Spleen (tissue), 11 donors: ENCODE data around the gene TNPO2. TPM values are rescaled to one million over a fixed set of nuclear protein-coding genes. Genes with fewer than 3 reads are reported as not detected.
A peak's percentile ranks its signal among the peaks of the same experiment; 100 is the strongest.

ENCODE experiments used
- DNase-seq: peaks from one replicate; pipeline ENCODE4 v3.0.0-alpha.2; 2020
- H3K27ac ChIP-seq, 8 donors: fragments of 200-600 bp; sonication (generic) in 7 of 8; 1 replicate in 4 of 8; 2 replicates in 4 of 8; pipeline versions ENCODE4 v1.5.0 to v1.8.0; 2016 to 2021; ENCODE audit warnings: inconsistent platforms in 4 of 8, mild to moderate bottlenecking in 4 of 8, moderate library complexity in 1 of 8
- H3K27me3 ChIP-seq, 7 donors: fragments of 200-600 bp; sonication (generic) in 6 of 7; replicated peaks in 1 of 7; 1 replicate in 4 of 7; 2 replicates in 3 of 7; pipeline versions ENCODE4 v1.5.0 to v1.8.0; 2016 to 2021; ENCODE audit warnings: inconsistent platforms in 3 of 7, mild to moderate bottlenecking in 1 of 7
- H3K36me3 ChIP-seq, 6 donors: fragments of 200-600 bp; sonication (generic) in 5 of 6; 1 replicate in 4 of 6; 2 replicates in 2 of 6; pipeline versions ENCODE4 v1.5.0 to v1.8.0; 2016 to 2021; ENCODE audit warnings: inconsistent platforms in 2 of 6
- H3K4me1 ChIP-seq, 6 donors: fragments of 200-600 bp; sonication (generic) in 5 of 6; 1 replicate in 3 of 6; 2 replicates in 3 of 6; pipeline versions ENCODE4 v1.5.0 to v1.8.0; 2016 to 2021; ENCODE audit warnings: inconsistent platforms in 3 of 6
- H3K4me3 ChIP-seq, 8 donors: fragments of 200-600 bp; sonication (generic) in 7 of 8; 1 replicate in 4 of 8; 2 replicates in 4 of 8; pipeline versions ENCODE4 v1.5.0 to v1.8.0; 2016 to 2021; ENCODE audit warnings: inconsistent platforms in 4 of 8, mild to moderate bottlenecking in 4 of 8, moderate library complexity in 2 of 8
- H3K9me3 ChIP-seq, 8 donors: fragments of 200-600 bp; sonication (generic) in 7 of 8; 1 replicate in 4 of 8; 2 replicates in 4 of 8; pipeline versions ENCODE4 v1.5.0 to v1.8.0; 2016 to 2021; ENCODE audit warnings: inconsistent platforms in 4 of 8
- POLR2A ChIP-seq, 3 donors: fragments of 450-650 bp; IDR thresholded peaks; one replicate each; pipeline ENCODE4 v1.5.1; 2017; ENCODE audit warnings: antibody characterized with exemption in 3 of 3, mild to moderate bottlenecking in 1 of 3
- POLR2AphosphoS5 ChIP-seq, 3 donors: sonication (generic); formaldehyde crosslinking; IDR thresholded peaks; one replicate each; pipeline ENCODE4 v1.5.1; 2017; ENCODE audit warnings: antibody characterized with exemption in 3 of 3
- WGBS, 5 donors: extraction: QIAGEN DNeasy Blood & Tissue Kit in 3 of 5; methylation state at CpG; one replicate each; pipeline versions ENCODE4 v1.1.5 to v1.1.7; 2013 to 2018; 5-methylcytosine and 5-hydroxymethylcytosine counted together
- intact Hi-C: fragments of 100-400 bp; cut with DNase I; formaldehyde crosslinking; loops from one replicate; pipeline ENCODE4 v1.15.0; 2023; ENCODE audit warnings: low total_unique reads
- polyA plus RNA-seq, 3 donors: library from polyadenylated mRNA; stranded (reverse); fragments of 200-250 nt; gene quantifications; one replicate each; pipeline ENCODE4 v1.2.1, GENCODE V29; 2013
- total RNA-seq, 7 donors: library from RNA; depleted of rRNA in 3 of 7; stranded (reverse); fragments of >200 nt in 3 of 7; fragmentation: NEBNext Ultra II Directional in 4 of 7; extraction: Animal tissue kit (Norgen Biotek cat#: 25700) in 4 of 7; gene quantifications; one replicate each; pipeline versions ENCODE4 v1.1.0 to v1.2.1, GENCODE V29; 2016 to 2021
- TF ChIP-seq, protein P1 (sequence below), 11 experiments: fragments of 200-600 bp in 7 of 11; fragments of 450-650 bp in 4 of 11; sonication (generic) in 4 of 11; IDR thresholded peaks in 8 of 11; conservative IDR thresholded peaks in 3 of 11; 1 replicate in 7 of 11; 2 replicates in 4 of 11; pipeline versions ENCODE4 v1.4.0 to v1.8.0; 2016 to 2021; ENCODE audit warnings: antibody characterized with exemption in 11 of 11, inconsistent platforms in 4 of 11, mild to moderate bottlenecking in 1 of 11
- donor health status: healthy with polysubstance abuse.
- donor health status: DM: no; HTN: no; CAD: no; lungs with moderate emphysema.
- donor health status: DM: no; HTN: no; CAD: no.
- donor health status: Bipolar disorder and iron deficiency.
- donor health status: healthy.
- donor health status: DM: no; HTN: no; CAD: no.
- donor health status: DM: yes; HTN: yes; CAD: no.

The TNPO2 gene
- total and polyA plus RNA-seq, 10 donors: 15.8 to 83.6 (median 50.6) TPM

- TF ChIP-seq, protein P1, sequence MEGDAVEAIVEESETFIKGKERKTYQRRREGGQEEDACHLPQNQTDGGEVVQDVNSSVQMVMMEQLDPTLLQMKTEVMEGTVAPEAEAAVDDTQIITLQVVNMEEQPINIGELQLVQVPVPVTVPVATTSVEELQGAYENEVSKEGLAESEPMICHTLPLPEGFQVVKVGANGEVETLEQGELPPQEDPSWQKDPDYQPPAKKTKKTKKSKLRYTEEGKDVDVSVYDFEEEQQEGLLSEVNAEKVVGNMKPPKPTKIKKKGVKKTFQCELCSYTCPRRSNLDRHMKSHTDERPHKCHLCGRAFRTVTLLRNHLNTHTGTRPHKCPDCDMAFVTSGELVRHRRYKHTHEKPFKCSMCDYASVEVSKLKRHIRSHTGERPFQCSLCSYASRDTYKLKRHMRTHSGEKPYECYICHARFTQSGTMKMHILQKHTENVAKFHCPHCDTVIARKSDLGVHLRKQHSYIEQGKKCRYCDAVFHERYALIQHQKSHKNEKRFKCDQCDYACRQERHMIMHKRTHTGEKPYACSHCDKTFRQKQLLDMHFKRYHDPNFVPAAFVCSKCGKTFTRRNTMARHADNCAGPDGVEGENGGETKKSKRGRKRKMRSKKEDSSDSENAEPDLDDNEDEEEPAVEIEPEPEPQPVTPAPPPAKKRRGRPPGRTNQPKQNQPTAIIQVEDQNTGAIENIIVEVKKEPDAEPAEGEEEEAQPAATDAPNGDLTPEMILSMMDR (IDR thresholded peaks at IDR 0.05 in 8 of 11, conservative IDR thresholded peaks at IDR 0.05 in 3 of 11): no peak
- TF ChIP-seq POLR2AphosphoS5 (IDR thresholded peaks at IDR 0.05): peak in 2 of 3 donors; percentile 15 to 46
- Histone ChIP-seq H3K27ac (peak overlapping the region in 1 of 8 donors; percentile 12), H3K4me1 (peaks cover 9 to 58% (median 27%) of the 10 kb centered on the region in 6 donors), H3K36me3 (peaks cover 0 to 83% (median 78%) of the 10 kb centered on the region in 6 donors), H3K27me3 (no peaks in the 10 kb centered on the region), H3K9me3 (no peaks in the 10 kb centered on the region), H3K4me3 (no peak overlapping the region)
- intact Hi-C loops: no loop called here
- WGBS, 5 donors: 93 to 97% (median 94%) methylated on average over 11 to 12 of the region's 12 CpGs
- DNase-seq: no peak
Observed at GRCh38 chr19:12676928-12677327, 46.8 kb downstream of the TNPO2 start.

DNA sequence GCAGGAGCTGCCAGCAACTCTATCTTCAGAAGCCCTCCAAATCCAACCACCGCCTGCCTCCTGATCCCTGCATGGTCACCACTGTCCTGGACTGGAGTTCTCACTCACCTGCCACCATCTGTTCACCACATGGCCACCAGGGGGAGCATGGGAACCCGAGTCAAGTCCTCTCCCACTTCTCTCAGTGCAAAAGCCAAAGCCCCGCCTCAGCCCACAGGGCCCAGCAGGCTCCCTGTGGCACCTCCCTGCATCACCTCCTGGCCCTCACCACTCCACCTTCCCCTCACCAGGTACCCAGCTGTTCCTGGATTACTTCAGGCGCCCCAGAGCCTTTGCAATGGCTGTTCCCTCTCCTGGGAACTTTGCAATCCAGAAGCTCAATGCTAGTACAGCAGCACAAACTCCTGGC lies 47.3 kb downstream of the TNPO2 start:
- Histone ChIP-seq H3K36me3 (peaks cover 0 to 83% (median 78%) of the 10 kb centered on the region in 6 donors), H3K4me3 (no peak overlapping the region), H3K27me3 (no peaks in the 10 kb centered on the region), H3K9me3 (no peaks in the 10 kb centered on the region), H3K4me1 (peaks cover 9 to 64% (median 31%) of the 10 kb centered on the region in 6 donors), H3K27ac (peak overlapping the region in 1 of 8 donors; percentile 12)
- TF ChIP-seq POLR2AphosphoS5 (IDR thresholded peaks at IDR 0.05) (peak; percentile 5 to 52 (median 5)), POLR2A (IDR thresholded peaks at IDR 0.05) (no peak)
- TF ChIP-seq, protein P1 (IDR thresholded peaks at IDR 0.05 in 8 of 11, conservative IDR thresholded peaks at IDR 0.05 in 3 of 11): peak; percentile 65 to 92 (median 83)
- WGBS, 5 donors: 25 to 34% (median 30%) methylated on average over 4 of the region's 4 CpGs
- DNase-seq: peak; percentile 95
- intact Hi-C loops: no loop called here

GRCh38 chr19:12675940-12676339 lies 47.8 kb downstream of the TNPO2 start:
- WGBS, 5 donors: 88 to 94% (median 91%) methylated on average over 13 to 15 of the region's 15 CpGs
- Histone ChIP-seq H3K4me1 (peaks cover 9 to 64% (median 31%) of the 10 kb centered on the region in 6 donors), H3K36me3 (peaks cover 0 to 83% (median 78%) of the 10 kb centered on the region in 6 donors), H3K4me3 (no peak overlapping the region), H3K27me3 (no peaks in the 10 kb centered on the region), H3K9me3 (no peaks in the 10 kb centered on the region), H3K27ac (peak overlapping the region in 1 of 8 donors; percentile 12)
- intact Hi-C loops: no loop called here
- TF ChIP-seq POLR2A (IDR thresholded peaks at IDR 0.05) (no peak), POLR2AphosphoS5 (IDR thresholded peaks at IDR 0.05) (peak in 1 of 3 donors; percentile 19)
- TF ChIP-seq, protein P1 (IDR thresholded peaks at IDR 0.05 in 8 of 11, conservative IDR thresholded peaks at IDR 0.05 in 3 of 11): no peak
- DNase-seq: no peak

- TF ChIP-seq POLR2A (IDR thresholded peaks at IDR 0.05) (no peak), POLR2AphosphoS5 (IDR thresholded peaks at IDR 0.05) (peak in 2 of 3 donors; percentile 17 to 54)
- DNase-seq: no peak
- H3K27ac ChIP-seq: no peak overlapping the region
- intact Hi-C loops: no loop called here
- no peaks in the 10 kb centered on the region for H3K27me3 ChIP-seq
- no peaks in the 10 kb centered on the region for H3K9me3 ChIP-seq
- WGBS, 5 donors: 93 to 95% (median 94%) methylated on average over 8 to 10 of the region's 10 CpGs
- peaks cover 10 to 64% (median 31%) of the 10 kb centered on the region in 6 donors for H3K4me1 ChIP-seq
- no peak overlapping the region for H3K4me3 ChIP-seq
- peaks cover 0 to 83% (median 78%) of the 10 kb centered on the region in 6 donors for H3K36me3 ChIP-seq
Observed at GRCh38 chr19:12675399-12675798, 48.3 kb downstream of the TNPO2 start.
